Thyroid gland (tissue), 4 donors: ENCODE results near the gene PNKD. TPM values are rescaled to one million over a fixed set of nuclear protein-coding genes. Genes with fewer than 3 reads are reported as not detected.

Experiments
- DNase-seq, 2 donors: peaks; one replicate each; pipeline ENCODE4 v3.0.0-alpha.2; 2019
- H3K27ac ChIP-seq, 3 donors: fragments of 200-600 bp; sonication (generic); 1 replicate in 2 of 3; 2 replicates in 1 of 3; pipeline ENCODE4 v1.5.1; 2016 to 2019; ENCODE audit warnings: mild to moderate bottlenecking in 1 of 3, moderate library complexity in 1 of 3
- H3K27me3 ChIP-seq: fragments of 200-600 bp; sonication (generic); one replicate; pipeline ENCODE4 v1.5.1; 2019
- H3K36me3 ChIP-seq, 2 donors: fragments of 200-600 bp; sonication (generic); one replicate each; pipeline ENCODE4 v1.5.1; 2016 to 2019
- H3K4me1 ChIP-seq, 2 donors: fragments of 200-600 bp; sonication (generic); one replicate each; pipeline ENCODE4 v1.5.1; 2017 to 2019
- H3K4me3 ChIP-seq, 3 donors: fragments of 200-600 bp; sonication (generic); replicated peaks in 1 of 3; 1 replicate in 2 of 3; 2 replicates in 1 of 3; pipeline ENCODE4 v1.5.1; 2016; ENCODE audit warnings: mild to moderate bottlenecking in 1 of 3
- H3K9me3 ChIP-seq: fragments of 200-600 bp; sonication (generic); one replicate; pipeline ENCODE4 v1.5.1; 2017
- POLR2A ChIP-seq, 2 donors: fragments of 450-650 bp; IDR thresholded peaks; one replicate each; pipeline ENCODE4 v1.6.1; 2017; ENCODE audit warnings: antibody characterized with exemption in 2 of 2, mild to moderate bottlenecking in 2 of 2, moderate library complexity in 1 of 2
- WGBS, 2 donors: methylation state at CpG; one replicate each; pipeline ENCODE4 v1.1.5; 2017; 5-methylcytosine and 5-hydroxymethylcytosine counted together
- intact Hi-C: fragments of 100-400 bp; cut with DNase I; formaldehyde crosslinking; loops from one replicate; pipeline ENCODE4 v1.15.1; 2023
- microRNA-seq: library from miRNA; unstranded; fragments of <30 nt; microRNA quantifications from one replicate; pipeline ENCODE4, GENCODE V29; 2016
- small RNA-seq: library from RNA; depleted of rRNA; stranded (forward); fragments of <200 nt; gene quantifications from one replicate; pipeline ENCODE3, GENCODE V24; 2016
- total RNA-seq, 4 donors: library from RNA; depleted of rRNA; stranded (reverse); fragments of >200 nt; gene quantifications; one replicate each; pipeline ENCODE4 v1.2.3, GENCODE V29; 2016
- TF ChIP-seq, protein P1 (sequence below), 6 experiments: fragments of 200-600 bp in 3 of 6; fragments of 450-650 bp in 3 of 6; sonication (generic) in 3 of 6; IDR thresholded peaks; one replicate each; pipeline ENCODE4 v1.5.1; 2016 to 2019; ENCODE audit warnings: antibody characterized with exemption in 6 of 6, mild to moderate bottlenecking in 2 of 6, inconsistent platforms in 1 of 6, moderate library complexity in 1 of 6

Gene PNKD
- total RNA-seq, 4 donors from 2014 or later: 57.0 to 110 (median 81.8) TPM

DNA sequence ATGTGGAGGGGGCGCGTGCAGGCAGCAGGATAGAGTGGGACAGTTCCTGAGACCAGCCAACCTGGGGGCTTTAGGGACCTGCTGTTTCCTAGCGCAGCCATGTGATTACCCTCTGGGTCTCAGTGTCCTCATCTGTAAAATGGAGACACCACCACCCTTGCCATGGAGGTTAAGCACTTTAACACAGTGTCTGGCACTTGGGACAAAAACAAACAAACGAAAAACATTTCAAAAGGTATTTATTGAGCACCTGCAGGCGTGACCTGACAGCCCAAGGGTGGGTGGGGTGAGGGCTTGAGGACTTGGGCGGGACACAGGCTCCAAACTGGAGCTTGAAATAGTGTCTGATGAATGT is 124.7 kb downstream of the PNKD start:
- H3K4me3 ChIP-seq: no peak overlapping the region
- 95 to 98% methylated on average over 6 of the region's 6 CpGs for WGBS, 2 donors
- TF ChIP-seq, protein P1, sequence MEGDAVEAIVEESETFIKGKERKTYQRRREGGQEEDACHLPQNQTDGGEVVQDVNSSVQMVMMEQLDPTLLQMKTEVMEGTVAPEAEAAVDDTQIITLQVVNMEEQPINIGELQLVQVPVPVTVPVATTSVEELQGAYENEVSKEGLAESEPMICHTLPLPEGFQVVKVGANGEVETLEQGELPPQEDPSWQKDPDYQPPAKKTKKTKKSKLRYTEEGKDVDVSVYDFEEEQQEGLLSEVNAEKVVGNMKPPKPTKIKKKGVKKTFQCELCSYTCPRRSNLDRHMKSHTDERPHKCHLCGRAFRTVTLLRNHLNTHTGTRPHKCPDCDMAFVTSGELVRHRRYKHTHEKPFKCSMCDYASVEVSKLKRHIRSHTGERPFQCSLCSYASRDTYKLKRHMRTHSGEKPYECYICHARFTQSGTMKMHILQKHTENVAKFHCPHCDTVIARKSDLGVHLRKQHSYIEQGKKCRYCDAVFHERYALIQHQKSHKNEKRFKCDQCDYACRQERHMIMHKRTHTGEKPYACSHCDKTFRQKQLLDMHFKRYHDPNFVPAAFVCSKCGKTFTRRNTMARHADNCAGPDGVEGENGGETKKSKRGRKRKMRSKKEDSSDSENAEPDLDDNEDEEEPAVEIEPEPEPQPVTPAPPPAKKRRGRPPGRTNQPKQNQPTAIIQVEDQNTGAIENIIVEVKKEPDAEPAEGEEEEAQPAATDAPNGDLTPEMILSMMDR (IDR thresholded peaks at IDR 0.05): no peak
- TF ChIP-seq POLR2A (IDR thresholded peaks at IDR 0.05): no peak
- DNase-seq: no peak
- no peaks in the 10 kb centered on the region for H3K27me3 ChIP-seq
- peak overlapping the region in 2 of 3 donors; percentile 99 to 100 for H3K27ac ChIP-seq
- H3K36me3 ChIP-seq: peaks cover 0 to 3% of the 10 kb centered on the region in 2 donors
- peaks cover 22 to 23% of the 10 kb centered on the region in 2 donors for H3K4me1 ChIP-seq
- H3K9me3 ChIP-seq: no peaks in the 10 kb centered on the region
- intact Hi-C loops: no loop called here

GRCh38 chr2:218395456-218395825 is 125.1 kb downstream of the PNKD start:
- peak in 1 of 2 donors; percentile 36 for DNase-seq
- intact Hi-C loops: no loop called here
- H3K4me3 ChIP-seq: peak overlapping the region in 1 of 3 donors; percentile 100

GRCh38 chr2:218395826-218396687 is 125.7 kb downstream of the PNKD start:
- peak in 1 of 2 donors; percentile 60 for TF ChIP-seq POLR2A (IDR thresholded peaks at IDR 0.05)
- TF ChIP-seq, protein P1 (IDR thresholded peaks at IDR 0.05): peak; percentile 73 to 97 (median 88)
- no peaks in the 10 kb centered on the region for H3K27me3 ChIP-seq
- peaks cover 23 to 24% of the 10 kb centered on the region in 2 donors for H3K4me1 ChIP-seq
- intact Hi-C loops: no loop called here
- WGBS, 2 donors: 0 to 2% methylated on average over 22 to 29 of the region's 57 CpGs
- no peaks in the 10 kb centered on the region for H3K9me3 ChIP-seq
- DNase-seq: peak; percentile 95 to 96
- peak overlapping the region; percentile 99 to 100 (median 99) for H3K27ac ChIP-seq
- H3K36me3 ChIP-seq: peaks cover 0 to 5% of the 10 kb centered on the region in 2 donors
- H3K4me3 ChIP-seq: peak overlapping the region; percentile 31 to 100 (median 88)

More at GRCh38 chr2:218395456-218395825, 125.1 kb downstream of the PNKD start:
- Histone ChIP-seq H3K27me3 (no peaks in the 10 kb centered on the region), H3K27ac (peak overlapping the region; percentile 99 to 100 (median 99)), H3K36me3 (peaks cover 0 to 5% of the 10 kb centered on the region in 2 donors), H3K9me3 (no peaks in the 10 kb centered on the region), H3K4me1 (peaks cover 22 to 23% of the 10 kb centered on the region in 2 donors)
- TF ChIP-seq, protein P1 (IDR thresholded peaks at IDR 0.05): no peak
- no peak for TF ChIP-seq POLR2A (IDR thresholded peaks at IDR 0.05)
- WGBS, 2 donors: 37 to 49% methylated on average over 16 of the region's 16 CpGs

Small RNAs within 50 kb of the gene (microRNA-seq; reads per million reads assigned to microRNA genes)
- gene MIR6513: 4.4 reads per million, percentile 8 among the genes with 10 or more reads in this experiment
- 3.3 reads per million for gene MIR6810

Small RNAs within 50 kb of the gene (small RNA-seq; reads per million reads assigned to genes)
- not detected for gene MIR6810

Other genes starting within 250 kb of the PNKD start
- gene RUFY4, start 201.3 kb upstream of the PNKD start, total RNA-seq: not detected
- under 1 TPM in 1 of 4 donors, not detected in 3; 0.59 TPM for gene CXCR2, start 144.5 kb upstream of the PNKD start, total RNA-seq
- gene CXCR1, start 103.6 kb upstream of the PNKD start, total RNA-seq: under 1 TPM in 3 of 4 donors, not detected in 1; 0.13 to 0.50 (median 0.29) TPM
- 100 to 1,000 TPM; 157 to 219 (median 170) TPM for gene ARPC2, start 53.3 kb upstream of the PNKD start, total RNA-seq
- 1 to 10 TPM in 2 of 4 donors, under 1 TPM in 2; 0.63 to 2.1 (median 1.4) TPM for gene GPBAR1, start 9.5 kb upstream of the PNKD start, total RNA-seq
- gene AAMP, start 382 bp upstream of the PNKD start, total RNA-seq: 100 to 1,000 TPM in 3 of 4 donors, 10 to 100 TPM in 1; 86.9 to 175 (median 121) TPM
- gene TMBIM1, start 22.0 kb downstream of the PNKD start, total RNA-seq: 100 to 1,000 TPM; 272 to 341 (median 287) TPM
- gene CATIP, start 86.3 kb downstream of the PNKD start, total RNA-seq: 1 to 10 TPM in 3 of 4 donors, under 1 TPM in 1; 0.54 to 5.5 (median 2.9) TPM
- gene SLC11A1, start 111.8 kb downstream of the PNKD start, total RNA-seq: 10 to 100 TPM in 2 of 4 donors, 1 to 10 TPM in 2; 1.7 to 14.5 (median 10.1) TPM
- gene CTDSP1, start 129.3 kb downstream of the PNKD start, total RNA-seq: 100 to 1,000 TPM; 105 to 152 (median 127) TPM
- gene VIL1, start 148.6 kb downstream of the PNKD start, total RNA-seq: not detected